GM23338 (cell line): Measurements from ENCODE around the gene FASTKD1.

Source experiments
- CREB1 ChIP-seq: fragments of 250-450 bp; sonication (Bioruptor Pico); IDR thresholded peaks from 2 replicates; pipeline ENCODE4 v1.5.0; 2020; ENCODE audit warnings: low read depth, mild to moderate bottlenecking, moderate library complexity
- EZH2 ChIP-seq: fragments of 200-600 bp; sonication (generic); IDR thresholded peaks from one replicate; pipeline ENCODE4 v1.8.0; 2017; ENCODE audit warnings: antibody characterized with exemption, mild to moderate bottlenecking, low read depth; ENCODE audit not compliant: unreplicated experiment
- EZH2phosphoT487 ChIP-seq: fragments of 200-600 bp; sonication (generic); IDR thresholded peaks from one replicate; pipeline ENCODE4 v1.8.1; 2018; ENCODE audit warnings: antibody characterized with exemption; ENCODE audit not compliant: unreplicated experiment
- JUNB ChIP-seq: IDR thresholded peaks from one replicate; pipeline ENCODE4 v1.6.1; 2016; ENCODE audit warnings: antibody characterized with exemption; ENCODE audit not compliant: unreplicated experiment
- POLR2AphosphoS5 ChIP-seq: IDR thresholded peaks from 2 replicates; pipeline ENCODE4 v1.6.1; 2016; ENCODE audit warnings: antibody characterized with exemption, low read depth
- ZNF114 ChIP-seq: fragments of 250-450 bp; sonication (Bioruptor Pico); IDR thresholded peaks from 2 replicates; pipeline ENCODE4 v1.5.0; 2020; ENCODE audit warnings: mild to moderate bottlenecking, moderate library complexity
- TF ChIP-seq, protein P1 (sequence below), 2 experiments: fragments of 200-600 bp in 1 of 2; sonication (generic) in 1 of 2; conservative IDR thresholded peaks; 2 replicates each; pipeline versions ENCODE4 v1.5.1 to v1.6.1; 2016 to 2017; ENCODE audit warnings: antibody characterized with exemption in 2 of 2, low read depth in 2 of 2, mild to moderate bottlenecking in 2 of 2, moderate library complexity in 1 of 2
- TF ChIP-seq, protein P2 (sequence below): IDR thresholded peaks from one replicate; pipeline ENCODE4 v1.6.1; 2018; ENCODE audit warnings: antibody characterized with exemption; ENCODE audit not compliant: unreplicated experiment
- TF ChIP-seq, protein P3 (sequence below): IDR thresholded peaks from 2 replicates; pipeline ENCODE4 v1.6.1; 2016; ENCODE audit warnings: antibody characterized with exemption

DNA sequence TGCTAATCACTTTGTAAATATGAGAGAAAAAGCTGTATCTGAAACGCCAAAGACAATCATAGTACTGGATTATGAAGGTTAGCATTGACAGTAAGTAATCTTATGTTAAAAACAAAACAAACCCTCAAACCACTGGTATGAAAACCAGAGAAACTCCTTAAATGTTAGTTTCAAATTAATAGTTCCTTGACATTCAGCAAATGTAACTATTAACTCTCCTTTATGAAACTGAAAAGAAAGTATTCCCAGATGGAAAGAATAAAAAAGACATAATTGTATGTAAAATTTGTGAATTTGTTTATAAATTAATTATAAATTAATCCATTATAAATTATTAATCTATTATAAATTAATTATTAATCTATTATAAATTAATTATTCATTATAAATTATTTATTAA lies 12.3 kb downstream of the FASTKD1 start:
- TF ChIP-seq EZH2 (no peak), EZH2phosphoT487 (no peak), POLR2AphosphoS5 (no peak), JUNB (no peak), ZNF114 (CRISPR knock-in tag) (no peak), CREB1 (CRISPR knock-in tag) (no peak)
- TF ChIP-seq, protein P1, sequence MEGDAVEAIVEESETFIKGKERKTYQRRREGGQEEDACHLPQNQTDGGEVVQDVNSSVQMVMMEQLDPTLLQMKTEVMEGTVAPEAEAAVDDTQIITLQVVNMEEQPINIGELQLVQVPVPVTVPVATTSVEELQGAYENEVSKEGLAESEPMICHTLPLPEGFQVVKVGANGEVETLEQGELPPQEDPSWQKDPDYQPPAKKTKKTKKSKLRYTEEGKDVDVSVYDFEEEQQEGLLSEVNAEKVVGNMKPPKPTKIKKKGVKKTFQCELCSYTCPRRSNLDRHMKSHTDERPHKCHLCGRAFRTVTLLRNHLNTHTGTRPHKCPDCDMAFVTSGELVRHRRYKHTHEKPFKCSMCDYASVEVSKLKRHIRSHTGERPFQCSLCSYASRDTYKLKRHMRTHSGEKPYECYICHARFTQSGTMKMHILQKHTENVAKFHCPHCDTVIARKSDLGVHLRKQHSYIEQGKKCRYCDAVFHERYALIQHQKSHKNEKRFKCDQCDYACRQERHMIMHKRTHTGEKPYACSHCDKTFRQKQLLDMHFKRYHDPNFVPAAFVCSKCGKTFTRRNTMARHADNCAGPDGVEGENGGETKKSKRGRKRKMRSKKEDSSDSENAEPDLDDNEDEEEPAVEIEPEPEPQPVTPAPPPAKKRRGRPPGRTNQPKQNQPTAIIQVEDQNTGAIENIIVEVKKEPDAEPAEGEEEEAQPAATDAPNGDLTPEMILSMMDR (conservative IDR thresholded peaks at IDR 0.05; ENCODE audit: low read depth in 2 of 2): no peak
- TF ChIP-seq, protein P2, sequence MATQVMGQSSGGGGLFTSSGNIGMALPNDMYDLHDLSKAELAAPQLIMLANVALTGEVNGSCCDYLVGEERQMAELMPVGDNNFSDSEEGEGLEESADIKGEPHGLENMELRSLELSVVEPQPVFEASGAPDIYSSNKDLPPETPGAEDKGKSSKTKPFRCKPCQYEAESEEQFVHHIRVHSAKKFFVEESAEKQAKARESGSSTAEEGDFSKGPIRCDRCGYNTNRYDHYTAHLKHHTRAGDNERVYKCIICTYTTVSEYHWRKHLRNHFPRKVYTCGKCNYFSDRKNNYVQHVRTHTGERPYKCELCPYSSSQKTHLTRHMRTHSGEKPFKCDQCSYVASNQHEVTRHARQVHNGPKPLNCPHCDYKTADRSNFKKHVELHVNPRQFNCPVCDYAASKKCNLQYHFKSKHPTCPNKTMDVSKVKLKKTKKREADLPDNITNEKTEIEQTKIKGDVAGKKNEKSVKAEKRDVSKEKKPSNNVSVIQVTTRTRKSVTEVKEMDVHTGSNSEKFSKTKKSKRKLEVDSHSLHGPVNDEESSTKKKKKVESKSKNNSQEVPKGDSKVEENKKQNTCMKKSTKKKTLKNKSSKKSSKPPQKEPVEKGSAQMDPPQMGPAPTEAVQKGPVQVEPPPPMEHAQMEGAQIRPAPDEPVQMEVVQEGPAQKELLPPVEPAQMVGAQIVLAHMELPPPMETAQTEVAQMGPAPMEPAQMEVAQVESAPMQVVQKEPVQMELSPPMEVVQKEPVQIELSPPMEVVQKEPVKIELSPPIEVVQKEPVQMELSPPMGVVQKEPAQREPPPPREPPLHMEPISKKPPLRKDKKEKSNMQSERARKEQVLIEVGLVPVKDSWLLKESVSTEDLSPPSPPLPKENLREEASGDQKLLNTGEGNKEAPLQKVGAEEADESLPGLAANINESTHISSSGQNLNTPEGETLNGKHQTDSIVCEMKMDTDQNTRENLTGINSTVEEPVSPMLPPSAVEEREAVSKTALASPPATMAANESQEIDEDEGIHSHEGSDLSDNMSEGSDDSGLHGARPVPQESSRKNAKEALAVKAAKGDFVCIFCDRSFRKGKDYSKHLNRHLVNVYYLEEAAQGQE: no peak
- TF ChIP-seq, protein P3, sequence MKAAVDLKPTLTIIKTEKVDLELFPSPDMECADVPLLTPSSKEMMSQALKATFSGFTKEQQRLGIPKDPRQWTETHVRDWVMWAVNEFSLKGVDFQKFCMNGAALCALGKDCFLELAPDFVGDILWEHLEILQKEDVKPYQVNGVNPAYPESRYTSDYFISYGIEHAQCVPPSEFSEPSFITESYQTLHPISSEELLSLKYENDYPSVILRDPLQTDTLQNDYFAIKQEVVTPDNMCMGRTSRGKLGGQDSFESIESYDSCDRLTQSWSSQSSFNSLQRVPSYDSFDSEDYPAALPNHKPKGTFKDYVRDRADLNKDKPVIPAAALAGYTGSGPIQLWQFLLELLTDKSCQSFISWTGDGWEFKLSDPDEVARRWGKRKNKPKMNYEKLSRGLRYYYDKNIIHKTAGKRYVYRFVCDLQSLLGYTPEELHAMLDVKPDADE: no peak
